PFSK-1 (cell line): Measurements from ENCODE around the gene CCDC88C.

Source experiments
- POLR2AphosphoS5 ChIP-seq: IDR thresholded peaks from 2 replicates; pipeline ENCODE4 v1.6.1; 2012; ENCODE audit warnings: low read depth, mild to moderate bottlenecking, control low read depth, low read length, moderate library complexity
- SIN3A ChIP-seq: IDR thresholded peaks from 2 replicates; pipeline ENCODE4 v1.6.1; 2012; ENCODE audit warnings: mild to moderate bottlenecking, low read length, moderate library complexity, borderline replicate concordance; ENCODE audit not compliant: insufficient read depth

DNA sequence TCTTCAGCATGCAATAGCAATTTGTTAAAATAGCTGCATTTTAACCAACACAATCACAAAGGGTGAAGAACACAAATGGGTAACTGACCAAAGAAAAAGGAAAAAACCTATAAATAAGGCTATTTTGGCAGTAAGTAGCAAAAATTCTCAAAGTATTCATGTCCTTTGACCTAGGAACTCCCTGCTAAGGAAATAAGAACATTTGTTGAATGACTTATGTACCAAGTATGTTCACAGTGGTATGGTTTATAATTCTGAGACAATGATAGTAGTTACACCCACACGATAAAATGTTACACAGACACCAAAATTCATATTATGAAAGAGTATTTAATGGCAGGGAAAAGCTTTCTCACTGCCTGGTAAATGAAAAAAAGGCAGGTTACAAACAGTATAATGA is 16.9 kb downstream of the CCDC88C start:
- TF ChIP-seq POLR2AphosphoS5 (no peak), SIN3A (no peak)
